HepG2 (cell line): Measurements from ENCODE around the gene GGTLC2.

ENCODE experiments used
- PAF1 ChIP-seq: IDR thresholded peaks from 2 replicates; pipeline ENCODE4 v1.6.1; 2016; ENCODE audit warnings: missing genetic modification reagents, missing compliant biosample characterization
- ZNF253 ChIP-seq: sonication (generic); formaldehyde crosslinking; IDR thresholded peaks from 2 replicates; pipeline ENCODE4 v1.8.0; 2022; ENCODE audit warnings: mild to moderate bottlenecking, missing genetic modification reagents, borderline replicate concordance

GRCh38 chr22:22685586-22685985, 41.2 kb downstream of the GGTLC2 start:
- TF ChIP-seq ZNF253 (CRISPR knock-in tag) (no peak), PAF1 (CRISPR knock-in tag) (no peak)
